OCI-LY3 (cell line): ENCODE data around the gene CYSTM1.

Experiments
- H2AFZ ChIP-seq: fragments of 200-600, 300-600 bp; shearing (Covaris generic); 2 replicates; pipeline ENCODE4 v1.6.0; 2014; ENCODE audit warnings: antibody characterized with exemption, low read depth, low read length
- H3K27ac ChIP-seq: fragments of 200-600, 300-600 bp; sonication (generic); 2 replicates; pipeline ENCODE4 v1.5.1; 2014; ENCODE audit warnings: mild to moderate bottlenecking, low read length, moderate library complexity, mixed read lengths
- H3K27me3 ChIP-seq: fragments of 200-600, 300-600 bp; sonication (generic); 2 replicates; pipeline ENCODE4 v1.6.1; 2014; ENCODE audit warnings: low read depth, low read length, mixed read lengths
- H3K36me3 ChIP-seq: fragments of 200-600, 300-600 bp; sonication (generic); replicated peaks from 2 replicates; pipeline ENCODE3; 2014; ENCODE audit warnings: low read depth, low read length, mixed read lengths
- H3K4me1 ChIP-seq: fragments of 300-600, 200-600 bp; sonication (generic); 2 replicates; pipeline ENCODE4 v1.6.1; 2014; ENCODE audit warnings: low read length, mixed read lengths
- H3K4me2 ChIP-seq: fragments of 200-600, 300-600 bp; sonication (generic); 2 replicates; pipeline ENCODE4 v1.6.1; 2014; ENCODE audit warnings: low read length, mixed read lengths
- H3K4me3 ChIP-seq: fragments of 300-600, 200-600 bp; sonication (generic); 2 replicates; pipeline ENCODE4 v1.5.1; 2014; ENCODE audit warnings: antibody characterized with exemption, mild to moderate bottlenecking, low read length, moderate library complexity
- H3K79me2 ChIP-seq: fragments of 300-600, 200-600 bp; shearing (Covaris generic); 2 replicates; pipeline ENCODE4 v1.6.1; 2014; ENCODE audit warnings: mild to moderate bottlenecking, low read length, mixed read lengths
- H3K9ac ChIP-seq: fragments of 300-600, 200-600 bp; shearing (Covaris generic); 2 replicates; pipeline ENCODE4 v1.6.0; 2014; ENCODE audit warnings: mild to moderate bottlenecking, low read length, moderate library complexity
- H3K9me3 ChIP-seq: fragments of 200-600, 300-600 bp; shearing (Covaris generic); 2 replicates; pipeline ENCODE4 v1.6.1; 2014; ENCODE audit warnings: low read length, mixed read lengths; ENCODE audit not compliant: insufficient read depth
- H4K20me1 ChIP-seq: fragments of 200-600, 300-600 bp; sonication (generic); 2 replicates; pipeline ENCODE4 v1.6.1; 2016; ENCODE audit warnings: low read length, mixed read lengths; ENCODE audit not compliant: insufficient read depth
- EZH2phosphoT487 ChIP-seq: fragments of 200-600 bp; shearing (Covaris generic); IDR thresholded peaks from 2 replicates; pipeline ENCODE4 v1.6.1; 2018; ENCODE audit warnings: antibody characterized with exemption, mixed run types, low read depth
- TF ChIP-seq, protein P1 (sequence below): fragments of 200-600, 300-600 bp; sonication (generic); IDR thresholded peaks from 2 replicates; pipeline ENCODE4 v1.5.1; 2014; ENCODE audit warnings: antibody characterized with exemption, low read length, low read depth

Gene CYSTM1

DNA sequence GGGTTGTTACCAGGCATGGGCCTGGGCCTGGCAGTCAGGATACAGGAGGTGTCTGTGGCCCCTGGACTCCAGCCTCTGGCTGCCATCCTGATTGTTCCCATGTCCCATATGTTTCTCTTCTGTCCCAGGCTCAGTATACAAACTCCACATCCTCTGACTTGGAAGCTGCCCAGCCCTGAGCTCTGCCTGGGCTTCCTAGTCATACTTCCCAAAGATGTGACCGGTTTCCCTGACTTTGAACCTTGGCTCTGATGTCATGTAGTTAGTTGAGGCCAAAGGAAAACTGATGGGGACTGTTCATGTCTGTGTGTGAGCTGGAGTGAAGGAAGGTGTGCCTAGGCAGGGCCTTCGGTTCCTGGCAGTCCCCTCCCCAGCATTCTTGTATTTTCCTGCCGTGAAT lies 50.4 kb downstream of the CYSTM1 start:
- no peak overlapping the region for H3K9ac ChIP-seq
- no peaks in the 10 kb centered on the region for H4K20me1 ChIP-seq
- no peak overlapping the region for H3K4me2 ChIP-seq
- H3K4me3 ChIP-seq, result no peak overlapping the region
- H3K27me3 ChIP-seq, result no peaks in the 10 kb centered on the region
- H3K27ac ChIP-seq, result no peak overlapping the region
- TF ChIP-seq, protein P1, sequence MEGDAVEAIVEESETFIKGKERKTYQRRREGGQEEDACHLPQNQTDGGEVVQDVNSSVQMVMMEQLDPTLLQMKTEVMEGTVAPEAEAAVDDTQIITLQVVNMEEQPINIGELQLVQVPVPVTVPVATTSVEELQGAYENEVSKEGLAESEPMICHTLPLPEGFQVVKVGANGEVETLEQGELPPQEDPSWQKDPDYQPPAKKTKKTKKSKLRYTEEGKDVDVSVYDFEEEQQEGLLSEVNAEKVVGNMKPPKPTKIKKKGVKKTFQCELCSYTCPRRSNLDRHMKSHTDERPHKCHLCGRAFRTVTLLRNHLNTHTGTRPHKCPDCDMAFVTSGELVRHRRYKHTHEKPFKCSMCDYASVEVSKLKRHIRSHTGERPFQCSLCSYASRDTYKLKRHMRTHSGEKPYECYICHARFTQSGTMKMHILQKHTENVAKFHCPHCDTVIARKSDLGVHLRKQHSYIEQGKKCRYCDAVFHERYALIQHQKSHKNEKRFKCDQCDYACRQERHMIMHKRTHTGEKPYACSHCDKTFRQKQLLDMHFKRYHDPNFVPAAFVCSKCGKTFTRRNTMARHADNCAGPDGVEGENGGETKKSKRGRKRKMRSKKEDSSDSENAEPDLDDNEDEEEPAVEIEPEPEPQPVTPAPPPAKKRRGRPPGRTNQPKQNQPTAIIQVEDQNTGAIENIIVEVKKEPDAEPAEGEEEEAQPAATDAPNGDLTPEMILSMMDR, result no peak
- TF ChIP-seq EZH2phosphoT487, result no peak
- H3K4me1 ChIP-seq, result no peaks in the 10 kb centered on the region
- no peaks in the 10 kb centered on the region for H3K36me3 ChIP-seq
- H3K9me3 ChIP-seq, result no peaks in the 10 kb centered on the region
- H2AFZ ChIP-seq, result no peak overlapping the region
- H3K79me2 ChIP-seq, result no peaks in the 10 kb centered on the region

DNA sequence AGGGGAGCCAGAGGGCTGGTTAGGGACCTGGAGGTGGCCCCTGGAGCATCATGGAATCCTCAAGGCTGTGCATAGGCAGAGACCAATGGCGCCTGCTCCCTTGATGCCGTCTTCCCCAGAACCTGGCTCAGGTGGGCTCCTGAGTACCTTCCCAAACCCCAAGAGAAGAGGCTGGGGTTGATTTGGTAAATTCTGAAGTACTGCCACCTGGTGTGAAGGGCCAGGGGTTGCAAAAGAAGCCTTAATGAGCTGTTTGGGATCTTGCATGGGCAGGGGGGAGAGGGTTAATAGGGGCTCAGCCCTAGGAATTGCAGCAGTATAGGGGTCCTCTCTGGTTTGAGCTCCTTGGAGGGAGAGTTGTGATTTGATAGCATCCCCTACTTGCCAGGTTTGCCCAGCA lies 52.1 kb downstream of the CYSTM1 start:
- Histone ChIP-seq H3K4me1 (no peaks in the 10 kb centered on the region), H3K79me2 (no peaks in the 10 kb centered on the region), H3K4me3 (no peak overlapping the region), H3K9me3 (no peaks in the 10 kb centered on the region), H4K20me1 (no peaks in the 10 kb centered on the region), H2AFZ (no peak overlapping the region), H3K4me2 (no peak overlapping the region), H3K27ac (no peak overlapping the region), H3K36me3 (no peaks in the 10 kb centered on the region), H3K9ac (no peak overlapping the region), H3K27me3 (no peaks in the 10 kb centered on the region)
- TF ChIP-seq, protein P1, result no peak
- no peak for TF ChIP-seq EZH2phosphoT487

DNA sequence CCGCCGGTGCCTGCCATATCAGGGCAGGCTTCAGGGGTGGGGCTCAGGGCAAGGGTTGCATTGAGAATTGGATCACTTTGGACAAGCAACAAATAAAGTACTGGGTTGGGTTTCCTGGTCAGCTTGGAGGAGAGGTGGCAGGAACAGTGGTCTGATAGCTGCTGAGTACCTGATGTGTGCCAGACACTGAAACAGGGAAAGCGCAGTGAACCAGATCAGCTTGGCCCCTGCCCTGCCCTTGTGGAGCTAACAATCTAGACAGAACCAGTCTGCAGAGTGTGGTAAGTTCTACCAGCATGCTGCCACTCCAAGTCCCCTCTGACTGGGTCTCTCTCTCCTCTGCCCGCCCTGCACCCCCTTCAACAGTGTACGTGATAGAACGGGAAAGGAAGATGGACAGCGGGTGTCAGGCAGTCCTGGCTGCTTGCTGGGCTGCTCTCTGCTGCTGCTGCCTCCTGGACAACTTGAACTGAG lies 53.4 kb downstream of the CYSTM1 start:
- TF ChIP-seq EZH2phosphoT487, result no peak
- TF ChIP-seq, protein P1, result no peak
- no peak overlapping the region for H3K27ac ChIP-seq

DNA sequence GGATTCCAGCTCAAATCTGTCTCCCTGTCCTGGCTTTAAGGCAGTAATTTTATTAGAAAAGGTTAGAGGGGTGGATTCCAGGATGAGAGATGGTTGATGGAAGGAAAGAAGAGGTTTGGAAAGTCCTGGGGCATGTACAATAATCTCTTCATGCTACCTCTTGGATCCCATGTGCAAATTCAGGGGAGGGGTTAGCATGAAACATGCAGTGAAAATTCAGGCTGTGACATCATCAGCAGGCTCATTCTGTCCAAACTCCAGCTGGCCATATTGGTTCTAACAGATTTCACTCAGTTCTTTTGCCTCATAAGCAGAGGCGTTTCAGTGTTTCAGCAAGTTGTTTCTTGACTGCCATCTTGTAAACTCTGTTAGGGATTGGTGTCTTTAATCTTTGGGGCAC lies 55.4 kb downstream of the CYSTM1 start:
- Histone ChIP-seq H3K27ac (no peak overlapping the region), H3K9me3 (no peaks in the 10 kb centered on the region), H3K4me2 (no peak overlapping the region), H2AFZ (no peak overlapping the region), H3K79me2 (no peaks in the 10 kb centered on the region), H3K4me1 (no peaks in the 10 kb centered on the region), H3K27me3 (no peaks in the 10 kb centered on the region), H3K36me3 (no peaks in the 10 kb centered on the region), H4K20me1 (no peaks in the 10 kb centered on the region), H3K9ac (no peak overlapping the region), H3K4me3 (no peak overlapping the region)
- TF ChIP-seq EZH2phosphoT487, result no peak
- TF ChIP-seq, protein P1, result no peak

More for the DNA sequence above, 53.4 kb downstream of the CYSTM1 start:
- no peak overlapping the region for H2AFZ ChIP-seq
- no peaks in the 10 kb centered on the region for H3K9me3 ChIP-seq
- H3K4me1 ChIP-seq, result no peaks in the 10 kb centered on the region
- H4K20me1 ChIP-seq, result no peaks in the 10 kb centered on the region
- no peaks in the 10 kb centered on the region for H3K27me3 ChIP-seq
- H3K9ac ChIP-seq, result no peak overlapping the region
- H3K4me3 ChIP-seq, result no peak overlapping the region
- no peaks in the 10 kb centered on the region for H3K36me3 ChIP-seq
- H3K79me2 ChIP-seq, result no peaks in the 10 kb centered on the region
- H3K4me2 ChIP-seq, result no peak overlapping the region
